T-helper 2 cell treated with Interferon-gamma antibody and Interleukin-4, amounts not matched to agents 5 μg/mL and 100 μg/mL, for 36 hours (primary cell): ENCODE data around the gene C2CD3.
A peak's percentile ranks its signal among the peaks of the same experiment; 100 is the strongest.

Experiments used
- DNase-seq: peaks from one replicate; pipeline ENCODE4 v3.0.0; 2021; ENCODE audit warnings: low spot score
- H3K27ac Mint-ChIP-seq: one replicate; pipeline ENCODE4 v1.8.0; 2021; ENCODE audit warnings: mild to moderate bottlenecking, mixed read lengths
- H3K27me3 Mint-ChIP-seq: one replicate; pipeline ENCODE4 v1.8.0; 2021; ENCODE audit warnings: low read depth, mixed read lengths
- H3K36me3 Mint-ChIP-seq: one replicate; pipeline ENCODE4 v1.8.0; 2021; ENCODE audit warnings: low read depth, mixed read lengths
- H3K4me1 Mint-ChIP-seq: one replicate; pipeline ENCODE4 v1.8.0; 2021; ENCODE audit warnings: low read depth, mixed read lengths
- H3K4me3 Mint-ChIP-seq: one replicate; pipeline ENCODE4 v1.8.0; 2022; ENCODE audit warnings: mild to moderate bottlenecking, moderate library complexity, mixed read lengths
- H3K9me3 Mint-ChIP-seq: one replicate; pipeline ENCODE4 v1.8.0; 2021; ENCODE audit warnings: mixed read lengths

C2CD3 gene

GRCh38 chr11:74020539-74020938 lies 150.3 kb downstream of the C2CD3 start:
- DNase-seq = no peak
- H3K36me3 Mint-ChIP-seq = peaks cover 28% of the 10 kb centered on the region
- no peaks in the 10 kb centered on the region for H3K27me3 Mint-ChIP-seq
- H3K9me3 Mint-ChIP-seq = no peaks in the 10 kb centered on the region
- peaks cover 35% of the 10 kb centered on the region for H3K4me1 Mint-ChIP-seq
- H3K27ac Mint-ChIP-seq = no peak overlapping the region
- no peak overlapping the region for H3K4me3 Mint-ChIP-seq

GRCh38 chr11:74019860-74020259 lies 150.9 kb downstream of the C2CD3 start:
- Mint-ChIP-seq H3K9me3 (no peaks in the 10 kb centered on the region), H3K36me3 (peaks cover 31% of the 10 kb centered on the region), H3K27ac (no peak overlapping the region), H3K4me3 (peak overlapping the region; percentile 4), H3K27me3 (no peaks in the 10 kb centered on the region), H3K4me1 (peaks cover 39% of the 10 kb centered on the region)
- DNase-seq = peak; percentile 90

GRCh38 chr11:74019104-74019738 lies 151.6 kb downstream of the C2CD3 start:
- Mint-ChIP-seq H3K27me3 (no peaks in the 10 kb centered on the region), H3K4me1 (peaks cover 42% of the 10 kb centered on the region), H3K9me3 (no peaks in the 10 kb centered on the region), H3K27ac (no peak overlapping the region), H3K4me3 (peak overlapping the region; percentile 4), H3K36me3 (peaks cover 31% of the 10 kb centered on the region)
- no peak for DNase-seq

- peak overlapping the region; percentile 24 for H3K27ac Mint-ChIP-seq
- H3K36me3 Mint-ChIP-seq = peaks cover 31% of the 10 kb centered on the region
- H3K4me1 Mint-ChIP-seq = peaks cover 41% of the 10 kb centered on the region
- H3K4me3 Mint-ChIP-seq = no peak overlapping the region
- no peak for DNase-seq
- H3K27me3 Mint-ChIP-seq = no peaks in the 10 kb centered on the region
- H3K9me3 Mint-ChIP-seq = no peaks in the 10 kb centered on the region
These were observed 152.3 kb downstream of the C2CD3 start for GRCh38 chr11:74018331-74019005.

DNA sequence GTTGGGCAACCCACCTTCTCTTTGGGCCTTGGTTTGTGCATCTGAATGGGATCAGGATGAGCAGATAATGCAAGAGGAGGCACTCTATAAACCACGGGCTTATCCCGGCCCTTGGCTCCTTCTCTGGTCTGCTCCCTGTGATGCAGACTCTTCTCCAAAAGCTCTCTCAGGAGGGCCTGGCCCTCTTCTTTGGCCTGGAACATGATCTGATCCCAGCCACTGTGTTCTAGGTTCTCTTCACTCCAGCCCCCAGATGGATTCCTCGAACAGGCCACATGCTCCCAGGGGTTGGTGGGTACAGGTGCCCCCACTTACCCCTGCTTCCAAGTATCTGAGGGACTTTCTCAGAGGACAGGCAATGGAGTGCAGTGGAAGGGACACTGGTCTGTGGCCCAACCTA lies 153.2 kb downstream of the C2CD3 start:
- H3K27me3 Mint-ChIP-seq = no peaks in the 10 kb centered on the region

GRCh38 chr11:74015919-74016684 lies 154.7 kb downstream of the C2CD3 start:
- Mint-ChIP-seq H3K4me1 (peaks cover 51% of the 10 kb centered on the region), H3K27ac (peak overlapping the region; percentile 77), H3K36me3 (peaks cover 33% of the 10 kb centered on the region)

More for the DNA sequence above, 153.2 kb downstream of the C2CD3 start:
- Mint-ChIP-seq H3K4me1 (peaks cover 38% of the 10 kb centered on the region), H3K36me3 (peaks cover 27% of the 10 kb centered on the region), H3K9me3 (no peaks in the 10 kb centered on the region), H3K4me3 (no peak overlapping the region), H3K27ac (no peak overlapping the region)
- no peak for DNase-seq

GRCh38 chr11:74014880-74015279 lies 155.9 kb downstream of the C2CD3 start:
- no peak for DNase-seq
- Mint-ChIP-seq H3K4me1 (peaks cover 64% of the 10 kb centered on the region), H3K27ac (peak overlapping the region; percentile 47), H3K4me3 (no peak overlapping the region), H3K9me3 (no peaks in the 10 kb centered on the region), H3K36me3 (peaks cover 36% of the 10 kb centered on the region), H3K27me3 (no peaks in the 10 kb centered on the region)

More at GRCh38 chr11:74015919-74016684, 154.7 kb downstream of the C2CD3 start:
- Mint-ChIP-seq H3K27me3 (no peaks in the 10 kb centered on the region), H3K4me3 (no peak overlapping the region), H3K9me3 (no peaks in the 10 kb centered on the region)
- DNase-seq = no peak

- H3K27ac Mint-ChIP-seq = no peak overlapping the region
- no peak for DNase-seq
- H3K4me1 Mint-ChIP-seq = peaks cover 73% of the 10 kb centered on the region
- no peaks in the 10 kb centered on the region for H3K9me3 Mint-ChIP-seq
- no peak overlapping the region for H3K4me3 Mint-ChIP-seq
- no peaks in the 10 kb centered on the region for H3K27me3 Mint-ChIP-seq
- H3K36me3 Mint-ChIP-seq = peaks cover 36% of the 10 kb centered on the region
These were observed 157.7 kb downstream of the C2CD3 start for GRCh38 chr11:74013141-74013540.

- Mint-ChIP-seq H3K9me3 (no peaks in the 10 kb centered on the region), H3K4me1 (peaks cover 77% of the 10 kb centered on the region), H3K27ac (peak overlapping the region; percentile 91), H3K27me3 (no peaks in the 10 kb centered on the region), H3K36me3 (peaks cover 34% of the 10 kb centered on the region), H3K4me3 (peak overlapping the region; percentile 49)
- DNase-seq = no peak
These were observed 158.6 kb downstream of the C2CD3 start for GRCh38 chr11:74012074-74012809.

DNA sequence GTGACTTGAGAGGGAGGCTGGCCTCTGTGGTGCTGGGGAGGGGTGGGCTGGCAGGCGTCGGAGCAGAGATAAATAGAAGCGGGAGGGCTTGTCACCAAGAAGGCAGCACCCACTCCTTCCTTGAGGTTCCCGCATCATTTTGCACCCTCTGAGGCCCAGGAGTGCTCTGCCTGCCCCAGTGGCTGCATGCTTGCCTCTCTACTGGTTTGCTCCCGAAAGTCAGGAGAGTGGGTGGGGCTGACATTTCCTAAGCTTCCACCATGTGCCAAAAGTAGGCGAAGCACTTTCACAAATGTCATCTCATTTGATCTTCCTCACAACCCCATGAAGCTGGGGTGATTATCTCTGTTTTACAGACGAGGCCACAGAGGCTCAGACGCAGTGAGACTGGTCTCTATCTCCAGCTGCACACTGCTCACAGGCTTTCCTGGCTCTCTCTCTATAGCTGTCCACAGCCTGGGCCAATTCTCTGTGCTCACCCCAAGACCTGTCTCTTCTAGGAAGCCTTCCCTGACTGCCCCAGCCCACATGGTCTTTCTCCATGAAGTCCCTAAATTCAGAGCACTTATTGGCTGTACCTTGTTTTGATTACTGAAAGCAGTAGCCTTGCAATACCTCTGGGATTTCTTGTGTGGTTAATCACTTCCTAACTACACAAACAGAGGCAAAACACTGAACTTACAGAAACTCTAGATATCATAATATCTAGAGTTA lies 159.3 kb downstream of the C2CD3 start:
- peaks cover 27% of the 10 kb centered on the region for H3K36me3 Mint-ChIP-seq
- H3K4me1 Mint-ChIP-seq = peaks cover 74% of the 10 kb centered on the region
- H3K4me3 Mint-ChIP-seq = peak overlapping the region; percentile 49
- peak; percentile 82 for DNase-seq
- no peaks in the 10 kb centered on the region for H3K9me3 Mint-ChIP-seq
- H3K27ac Mint-ChIP-seq = peak overlapping the region; percentile 91
- no peaks in the 10 kb centered on the region for H3K27me3 Mint-ChIP-seq

GRCh38 chr11:74010306-74011300 lies 160.2 kb downstream of the C2CD3 start:
- Mint-ChIP-seq H3K4me1 (peaks cover 73% of the 10 kb centered on the region), H3K27me3 (no peaks in the 10 kb centered on the region), H3K36me3 (peaks cover 21% of the 10 kb centered on the region), H3K27ac (peak overlapping the region; percentile 91), H3K4me3 (peak overlapping the region; percentile 51), H3K9me3 (no peaks in the 10 kb centered on the region)
- no peak for DNase-seq

- Mint-ChIP-seq H3K27me3 (no peaks in the 10 kb centered on the region), H3K9me3 (no peaks in the 10 kb centered on the region), H3K4me1 (peaks cover 73% of the 10 kb centered on the region), H3K36me3 (peaks cover 22% of the 10 kb centered on the region), H3K27ac (peak overlapping the region; percentile 91), H3K4me3 (peak overlapping the region; percentile 51)
- no peak for DNase-seq
These were observed 161.0 kb downstream of the C2CD3 start for GRCh38 chr11:74009675-74010305.
